ENCODE results near the gene XXYLT1.
"Not testable (repeated sequence)": the region's sequence is repeated elsewhere in the genome, so short reads cannot be mapped to it uniquely, and the experiment has no call there.

Gene XXYLT1

GRCh38 chr3:195068084-195069080 is 202.6 kb downstream of the XXYLT1 start:
- no peak for DNase-seq (ENCODE audit: low read depth in 4 of 4, low spot score in 1 of 4)

DNA sequence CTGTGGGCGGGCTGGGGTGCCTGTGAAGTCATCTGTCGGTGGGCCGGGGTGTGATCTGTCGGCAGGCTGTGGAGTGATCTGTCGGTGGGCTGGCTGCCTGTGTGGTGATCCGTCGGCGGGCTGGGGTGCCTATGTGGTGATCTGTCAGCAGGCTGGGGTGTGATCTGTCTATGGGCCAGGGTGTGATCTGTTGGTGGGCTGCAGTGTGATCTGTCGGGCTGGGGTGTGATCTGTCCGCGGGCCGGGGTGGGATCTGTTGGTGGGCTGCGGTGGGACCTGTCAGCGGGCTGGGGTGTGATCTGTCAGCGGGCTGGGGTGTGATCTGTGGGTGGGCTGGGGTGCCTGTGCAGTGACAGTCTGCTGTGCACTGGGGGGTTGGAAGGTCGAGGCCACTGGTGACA is 204.5 kb downstream of the XXYLT1 start:
- no peak for DNase-seq (ENCODE audit: low read depth in 4 of 4, low spot score in 1 of 4)

DNA sequence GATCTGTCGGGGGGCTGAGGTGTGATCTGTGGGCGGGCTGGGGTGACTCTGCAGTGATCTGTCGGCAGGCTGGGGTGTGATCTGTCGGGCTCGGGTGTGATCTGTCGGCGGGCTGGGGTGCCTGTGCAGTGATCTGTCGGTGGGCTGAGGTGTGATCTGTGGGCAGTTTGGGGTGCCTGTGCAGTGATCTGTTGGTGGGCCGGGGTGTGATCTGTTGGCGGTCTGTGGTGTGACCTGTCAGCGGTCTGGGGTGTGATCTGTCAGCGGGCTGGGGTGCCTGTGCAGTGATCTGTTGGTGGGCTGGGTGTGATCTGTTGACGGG is 205.1 kb downstream of the XXYLT1 start:
- no peak for DNase-seq (ENCODE audit: low read depth in 4 of 4, low spot score in 1 of 4)

DNA sequence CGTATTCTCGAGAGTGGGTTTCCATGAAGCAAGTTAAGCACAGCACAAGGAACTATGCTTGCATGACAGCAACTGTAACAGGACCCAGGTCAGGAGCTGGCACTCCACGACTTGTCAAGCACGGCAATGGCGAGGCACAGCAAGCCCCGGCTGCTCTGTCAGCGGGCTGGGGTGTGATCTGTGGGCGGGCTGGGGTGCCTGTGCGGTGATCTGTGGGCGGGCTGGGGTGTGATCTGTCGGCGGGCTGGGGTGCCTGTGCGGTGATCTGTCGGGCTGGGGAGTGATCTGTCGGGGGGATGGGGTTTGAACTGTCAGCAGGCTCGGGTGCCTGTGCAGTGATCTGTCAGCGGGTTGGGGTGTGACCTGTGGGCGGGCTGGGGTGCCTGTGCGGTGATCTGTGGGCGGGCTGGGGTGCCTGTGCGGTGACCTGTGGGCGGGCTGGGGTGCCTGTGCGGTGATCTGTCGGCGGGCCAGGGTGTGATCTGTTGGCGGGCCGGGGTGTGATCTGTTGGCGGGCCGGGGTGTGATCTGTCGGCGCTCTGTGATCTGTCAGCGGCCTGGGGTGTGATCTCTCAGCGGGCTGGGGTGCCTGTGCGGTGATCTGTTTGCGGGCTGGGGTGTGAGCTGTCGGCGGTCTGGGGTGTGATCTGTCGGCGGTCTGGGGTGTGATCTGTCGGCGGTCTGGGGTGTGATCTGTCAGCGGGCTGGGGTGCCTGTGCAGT is 205.7 kb downstream of the XXYLT1 start:
- DNase-seq (ENCODE audit: low read depth in 4 of 4, low spot score in 1 of 4): no peak

- no peak for DNase-seq (ENCODE audit: low read depth in 4 of 4, low spot score in 1 of 4)
Measured at GRCh38 chr3:195064300-195064931, 206.5 kb downstream of the XXYLT1 start.

- DNase-seq (ENCODE audit: low read depth in 4 of 4, low spot score in 1 of 4): no peak
Measured at GRCh38 chr3:195063581-195064193, 207.3 kb downstream of the XXYLT1 start.

GRCh38 chr3:195062866-195063540 is 208.0 kb downstream of the XXYLT1 start:
- no peak for DNase-seq (ENCODE audit: low read depth in 4 of 4, low spot score in 1 of 4)

DNA sequence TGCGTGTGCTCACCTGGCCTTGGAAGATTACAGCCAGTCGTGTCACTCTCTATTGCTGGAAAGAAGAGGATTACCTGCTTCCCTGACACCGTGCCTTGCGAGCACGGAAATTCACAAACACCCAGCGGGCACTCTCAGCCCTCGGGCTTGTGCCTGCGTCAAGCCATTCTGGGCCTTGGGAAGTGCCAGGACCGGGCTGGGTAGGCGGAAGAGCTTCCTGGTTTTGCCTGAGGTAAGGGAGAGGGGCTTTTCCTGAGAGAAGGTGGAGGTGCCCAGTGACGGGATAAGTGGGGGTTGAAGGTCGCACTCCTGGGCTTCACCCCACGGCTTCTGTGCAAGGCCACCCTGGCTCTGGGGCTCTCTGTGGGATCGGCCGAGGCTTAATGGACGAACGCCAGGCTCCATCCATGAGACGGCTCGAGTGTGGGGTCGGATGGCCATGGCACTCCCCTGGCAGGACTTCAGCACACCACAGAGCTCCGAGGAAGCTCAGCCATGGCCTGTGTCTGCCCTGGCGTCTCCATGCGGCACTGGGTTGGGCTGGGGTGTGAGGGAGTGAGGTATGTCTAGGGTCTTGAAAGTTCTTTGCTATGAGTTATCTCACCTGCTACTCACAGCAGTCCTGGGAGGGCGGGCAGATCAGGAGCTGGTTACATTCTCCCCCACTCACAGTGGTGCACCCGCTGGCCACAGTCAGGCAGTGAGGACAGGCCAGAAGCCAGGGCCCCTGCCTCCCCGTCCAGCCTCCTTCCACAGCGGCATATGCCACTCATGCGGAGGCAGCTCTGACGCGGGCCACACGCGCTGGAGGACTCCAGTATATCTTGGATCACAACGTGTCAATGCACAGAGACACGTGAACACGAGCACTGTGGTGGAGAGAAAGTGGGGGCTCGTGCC is 209.0 kb downstream of the XXYLT1 start:
- no peak for DNase-seq (ENCODE audit: low read depth in 4 of 4, low spot score in 1 of 4)

DNA sequence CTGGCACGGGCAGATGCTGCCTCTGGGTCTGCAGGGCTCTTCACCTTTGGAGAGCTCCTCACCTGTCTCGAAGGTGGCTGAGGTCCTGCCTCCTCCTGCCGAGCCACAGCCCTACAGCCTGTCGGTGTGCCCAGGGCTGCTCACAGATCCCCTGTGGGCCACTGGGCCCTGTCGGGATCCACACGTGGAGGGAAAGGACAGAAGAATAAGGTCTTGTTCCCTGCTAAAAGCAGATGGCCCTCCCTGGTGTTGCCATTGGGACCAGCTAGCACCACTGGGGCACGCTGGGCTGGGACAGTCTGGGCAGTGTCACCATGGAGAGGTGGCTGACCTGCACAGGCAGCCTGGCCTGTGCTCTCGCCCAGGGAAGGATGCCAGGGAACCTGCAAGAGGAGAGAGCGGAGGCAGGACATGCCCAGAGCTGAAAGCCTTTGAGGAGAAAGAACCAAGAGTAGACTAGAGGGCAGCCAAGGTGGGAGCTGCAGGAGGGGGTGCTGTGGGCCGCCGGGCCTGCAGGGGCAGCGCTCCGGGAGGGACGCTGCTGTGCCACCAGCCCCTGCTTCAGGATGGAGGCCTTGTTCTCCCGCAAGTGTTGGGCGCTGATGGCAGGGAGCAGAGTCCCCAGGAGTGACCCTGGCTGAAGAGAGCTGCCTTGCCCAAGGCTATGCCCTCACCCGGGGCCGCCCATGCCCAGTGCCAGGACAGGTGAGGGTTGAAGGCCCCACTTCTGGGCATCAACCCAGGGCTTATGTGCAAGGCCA is 210.2 kb downstream of the XXYLT1 start:
- no peak for DNase-seq (ENCODE audit: low read depth in 4 of 4, low spot score in 1 of 4)

GRCh38 chr3:195060217-195060481 is 210.8 kb downstream of the XXYLT1 start:
- DNase-seq (ENCODE audit: low read depth in 4 of 4, low spot score in 1 of 4): no peak

- no peak for DNase-seq (ENCODE audit: low read depth in 4 of 4, low spot score in 1 of 4)
Measured at GRCh38 chr3:195059471-195060216, 211.3 kb downstream of the XXYLT1 start.

DNA sequence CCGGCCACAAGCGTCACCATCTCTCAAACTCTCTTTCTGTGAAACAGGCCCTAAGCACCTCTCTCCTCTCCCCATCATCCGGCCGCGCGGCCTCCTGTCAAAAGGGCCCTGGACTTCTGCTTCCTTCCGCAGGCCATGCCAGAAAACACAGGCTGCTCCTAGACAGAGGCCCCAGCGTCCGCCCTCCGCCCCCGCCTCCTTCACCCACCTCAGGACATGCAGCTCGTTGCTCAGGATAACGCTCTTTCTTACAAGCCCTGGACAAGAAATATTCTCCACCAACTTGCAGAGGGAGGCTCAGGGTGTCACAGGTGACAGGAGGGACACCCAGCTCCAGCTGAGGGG is 212.0 kb downstream of the XXYLT1 start:
- DNase-seq (ENCODE audit: low read depth in 4 of 4, low spot score in 1 of 4): no peak

GRCh38 chr3:195058336-195059005 is 212.5 kb downstream of the XXYLT1 start:
- DNase-seq (ENCODE audit: low read depth in 4 of 4, low spot score in 1 of 4): no peak

DNA sequence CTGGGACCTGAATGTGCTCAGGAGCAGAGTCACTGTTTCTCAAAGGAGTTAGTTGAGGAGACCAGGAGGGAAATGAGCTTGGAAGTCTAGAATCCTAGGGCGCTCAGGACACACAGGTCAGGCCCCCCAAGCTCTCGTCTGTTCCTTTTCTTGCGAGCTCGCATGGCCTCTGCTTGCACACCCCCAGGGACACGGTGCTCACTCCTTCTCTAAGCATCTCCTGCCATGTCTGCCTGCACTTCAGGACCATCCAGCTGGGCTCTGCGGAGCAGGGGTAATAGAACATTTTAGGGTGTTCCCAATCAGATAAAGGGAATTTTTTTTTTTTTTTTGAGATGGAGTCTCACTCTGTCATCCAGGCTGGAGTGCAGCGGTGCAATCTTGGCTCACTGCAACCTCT is 213.2 kb downstream of the XXYLT1 start:
- DNase-seq (ENCODE audit: low read depth in 4 of 4, low spot score in 1 of 4): no peak

- DNase-seq (ENCODE audit: low read depth in 4 of 4, low spot score in 1 of 4): no peak
Measured at GRCh38 chr3:195056506-195056905, 214.5 kb downstream of the XXYLT1 start.

GRCh38 chr3:195054311-195054710 is 216.6 kb downstream of the XXYLT1 start:
- DNase-seq (ENCODE audit: low read depth in 4 of 4, low spot score in 1 of 4): no peak

- no peak for DNase-seq (ENCODE audit: low read depth in 4 of 4, low spot score in 1 of 4)
Measured at GRCh38 chr3:195052939-195053338, 218.0 kb downstream of the XXYLT1 start.

GRCh38 chr3:195050296-195050695 is 220.7 kb downstream of the XXYLT1 start:
- DNase-seq (ENCODE audit: low read depth in 4 of 4, low spot score in 1 of 4): not testable (repeated sequence)

All from stimulated activated CD4-positive, alpha-beta T cell treated with anti-CD3 and anti-CD28 coated beads, Interleukin-1b, Interleukin-23, amount 100 ng/mL, for 24 hours (primary cell).